ENCODE data around the gene CRIP3. TPM values are rescaled to one million over a fixed set of nuclear protein-coding genes. Genes with fewer than 3 reads are reported as not detected.
"Not testable (repeated sequence)": the region's sequence is repeated elsewhere in the genome, so short reads cannot be mapped to it uniquely, and the experiment has no call there.

CRIP3 gene
- total RNA-seq, 5 donors from 2014 or later (not counting 1 experiment from before 2014, with no cell fraction given), result 1.3 to 4.2 (median 2.8) TPM

GRCh38 chr6:43304882-43305281 lies 3.7 kb downstream of the CRIP3 start:
- no peak overlapping the region for H3K4me3 ChIP-seq (ENCODE audit: control insufficient read depth in 1 of 2, extremely low read depth in 1 of 2, low read length in 1 of 2)
- DNase-seq (no peak), ATAC-seq (replicated peaks in 1 of 4) (no peak)
- Mint-ChIP-seq H3K27ac (no peak overlapping the region), H3K27me3 (peaks cover 3 to 4% of the 10 kb centered on the region in 2 donors), H3K9me3 (no peaks in the 10 kb centered on the region), H3K4me1 (peaks cover 8 to 17% (median 13%) of the 10 kb centered on the region in 3 donors), H3K4me3 (no peak overlapping the region), H3K36me3 (no peaks in the 10 kb centered on the region)
- ChIA-PET POLR2A (no interaction called here), CTCF (interaction anchor here in 1 of 2 donors (0.8 kb wide), 1 partner anchor 93 kb away, joined by 3 read pairs; no protein-coding TSS in a partner anchor)
- WGBS (ENCODE audit: insufficient coverage), result 78% methylated on average over 2 of the region's 2 CpGs
- no peaks in the 10 kb centered on the region for H3K9me3 ChIP-seq
- peaks cover 0 to 33% of the 10 kb centered on the region in 2 experiments for H3K27me3 ChIP-seq (replicated peaks in 1 of 2; ENCODE audit: control insufficient read depth in 2 of 2, extremely low read depth in 1 of 2, insufficient read depth in 2 of 2, low read length in 1 of 2)
- H3K4me1 ChIP-seq (ENCODE audit: control insufficient read depth in 1 of 2, extremely low read depth in 1 of 2, insufficient read depth in 2 of 2, low read length in 2 of 2), result peaks cover 0 to 17% of the 10 kb centered on the region in 2 experiments
- no peak overlapping the region for H3K27ac ChIP-seq (ENCODE audit: low read length)
- no peaks in the 10 kb centered on the region for H3K36me3 ChIP-seq (ENCODE audit: control insufficient read depth in 2 of 2, extremely low read depth in 1 of 2, insufficient read depth in 1 of 2, low read length in 1 of 2)

- POLR2A ChIA-PET, result no interaction called here
- Mint-ChIP-seq H3K36me3 (no peaks in the 10 kb centered on the region), H3K4me1 (peaks cover 8 to 18% (median 13%) of the 10 kb centered on the region in 3 donors), H3K9me3 (no peaks in the 10 kb centered on the region), H3K4me3 (no peak overlapping the region), H3K27ac (no peak overlapping the region), H3K27me3 (peaks cover 3 to 5% of the 10 kb centered on the region in 2 donors)
- Histone ChIP-seq H3K9me3 (no peaks in the 10 kb centered on the region), H3K36me3 (ENCODE audit: control insufficient read depth in 2 of 2, extremely low read depth in 1 of 2, insufficient read depth in 1 of 2, low read length in 1 of 2) (no peaks in the 10 kb centered on the region), H3K4me3 (ENCODE audit: control insufficient read depth in 1 of 2, extremely low read depth in 1 of 2, low read length in 1 of 2) (no peak overlapping the region), H3K27me3 (replicated peaks in 1 of 2; ENCODE audit: control insufficient read depth in 2 of 2, extremely low read depth in 1 of 2, insufficient read depth in 2 of 2, low read length in 1 of 2) (peaks cover 0 to 36% of the 10 kb centered on the region in 2 experiments), H3K27ac (ENCODE audit: low read length) (no peak overlapping the region), H3K4me1 (ENCODE audit: control insufficient read depth in 1 of 2, extremely low read depth in 1 of 2, insufficient read depth in 2 of 2, low read length in 2 of 2) (peaks cover 0 to 15% of the 10 kb centered on the region in 2 experiments)
- DNase-seq (no peak), ATAC-seq (replicated peaks in 1 of 4) (no peak)
- CTCF ChIA-PET, result no interaction called here
- WGBS (ENCODE audit: insufficient coverage), result 100% methylated on average over 1 of the region's 3 CpGs
These were observed 4.3 kb downstream of the CRIP3 start for GRCh38 chr6:43304361-43304760.

- peaks cover 6 to 7% of the 10 kb centered on the region in 2 donors for H3K27me3 Mint-ChIP-seq
- no peaks in the 10 kb centered on the region for H3K9me3 Mint-ChIP-seq
- Histone ChIP-seq H3K36me3 (ENCODE audit: control insufficient read depth in 2 of 2, extremely low read depth in 1 of 2, insufficient read depth in 1 of 2, low read length in 1 of 2) (no peaks in the 10 kb centered on the region), H3K27ac (ENCODE audit: low read length) (no peak overlapping the region), H3K4me3 (ENCODE audit: control insufficient read depth in 1 of 2, extremely low read depth in 1 of 2, low read length in 1 of 2) (no peak overlapping the region), H3K27me3 (replicated peaks in 1 of 2; ENCODE audit: control insufficient read depth in 2 of 2, extremely low read depth in 1 of 2, insufficient read depth in 2 of 2, low read length in 1 of 2) (peaks cover 0 to 39% of the 10 kb centered on the region in 2 experiments), H3K4me1 (ENCODE audit: control insufficient read depth in 1 of 2, extremely low read depth in 1 of 2, insufficient read depth in 2 of 2, low read length in 2 of 2) (peaks cover 0 to 10% of the 10 kb centered on the region in 2 experiments), H3K9me3 (no peaks in the 10 kb centered on the region)
- H3K36me3 Mint-ChIP-seq, result no peaks in the 10 kb centered on the region
- H3K4me3 Mint-ChIP-seq, result no peak overlapping the region
- H3K27ac Mint-ChIP-seq, result no peak overlapping the region
- CTCF ChIA-PET, result no interaction called here
- DNase-seq (no peak), ATAC-seq (replicated peaks in 1 of 4) (no peak)
- POLR2A ChIA-PET, result no interaction called here
- WGBS (ENCODE audit: insufficient coverage), result 79% methylated on average over 7 of the region's 8 CpGs
- H3K4me1 Mint-ChIP-seq, result peaks cover 3 to 13% (median 8%) of the 10 kb centered on the region in 3 donors
These were observed 4.8 kb downstream of the CRIP3 start for GRCh38 chr6:43303751-43304331.

- H3K36me3 Mint-ChIP-seq; H3K4me3 ChIP-seq (ENCODE audit: control insufficient read depth in 1 of 2, extremely low read depth in 1 of 2, low read length in 1 of 2); ATAC-seq (replicated peaks in 1 of 4); CTCF ChIA-PET; H3K27ac ChIP-seq (ENCODE audit: low read length); H3K9me3 Mint-ChIP-seq; H3K36me3 ChIP-seq (ENCODE audit: control insufficient read depth in 2 of 2, extremely low read depth in 1 of 2, insufficient read depth in 1 of 2, low read length in 1 of 2); H3K9me3 ChIP-seq; H3K4me1 ChIP-seq (ENCODE audit: control insufficient read depth in 1 of 2, extremely low read depth in 1 of 2, insufficient read depth in 2 of 2, low read length in 2 of 2); H3K27ac Mint-ChIP-seq; H3K4me3 Mint-ChIP-seq; POLR2A ChIA-PET; DNase-seq; H3K27me3 Mint-ChIP-seq; H3K4me1 Mint-ChIP-seq: not testable (repeated sequence)
- H3K27me3 ChIP-seq (replicated peaks in 1 of 2; ENCODE audit: control insufficient read depth in 2 of 2, extremely low read depth in 1 of 2, insufficient read depth in 2 of 2, low read length in 1 of 2), result peaks cover 0 to 37% of the 10 kb centered on the region in 2 experiments
- WGBS (ENCODE audit: insufficient coverage), result 68% methylated on average over 8 of the region's 11 CpGs
These were observed 5.6 kb downstream of the CRIP3 start for GRCh38 chr6:43303006-43303405.

- Histone ChIP-seq H3K27ac (ENCODE audit: low read length) (no peak overlapping the region), H3K27me3 (replicated peaks in 1 of 2; ENCODE audit: control insufficient read depth in 2 of 2, extremely low read depth in 1 of 2, insufficient read depth in 2 of 2, low read length in 1 of 2) (peaks cover 0 to 40% of the 10 kb centered on the region in 2 experiments), H3K4me3 (ENCODE audit: control insufficient read depth in 1 of 2, extremely low read depth in 1 of 2, low read length in 1 of 2) (no peak overlapping the region), H3K4me1 (ENCODE audit: control insufficient read depth in 1 of 2, extremely low read depth in 1 of 2, insufficient read depth in 2 of 2, low read length in 2 of 2) (no peaks in the 10 kb centered on the region), H3K36me3 (ENCODE audit: control insufficient read depth in 2 of 2, extremely low read depth in 1 of 2, insufficient read depth in 1 of 2, low read length in 1 of 2) (no peaks in the 10 kb centered on the region), H3K9me3 (no peaks in the 10 kb centered on the region)
- Mint-ChIP-seq H3K36me3 (no peaks in the 10 kb centered on the region), H3K27ac (no peak overlapping the region), H3K4me1 (peaks cover 0 to 6% (median 0%) of the 10 kb centered on the region in 3 donors), H3K27me3 (peaks cover 8 to 10% of the 10 kb centered on the region in 2 donors), H3K9me3 (no peaks in the 10 kb centered on the region), H3K4me3 (no peak overlapping the region)
- DNase-seq (no peak), ATAC-seq (replicated peaks in 1 of 4) (no peak)
- CTCF ChIA-PET, result no interaction called here
- 92% methylated on average over 19 of the region's 19 CpGs for WGBS (ENCODE audit: insufficient coverage)
- POLR2A ChIA-PET, result interaction anchor here in 1 of 2 donors (0.5 kb wide), 1 partner anchor 73 kb away, joined by 3 read pairs; the partner anchor contains the start of gene DNPH1
These were observed 6.5 kb downstream of the CRIP3 start for GRCh38 chr6:43302126-43302525.

- Mint-ChIP-seq H3K9me3 (no peaks in the 10 kb centered on the region), H3K27me3 (peaks cover 8 to 11% of the 10 kb centered on the region in 2 donors), H3K4me1 (peaks cover 0 to 6% (median 0%) of the 10 kb centered on the region in 3 donors), H3K27ac (no peak overlapping the region), H3K36me3 (no peaks in the 10 kb centered on the region), H3K4me3 (no peak overlapping the region)
- no peak overlapping the region for H3K4me3 ChIP-seq (ENCODE audit: control insufficient read depth in 1 of 2, extremely low read depth in 1 of 2, low read length in 1 of 2)
- no peaks in the 10 kb centered on the region for H3K4me1 ChIP-seq (ENCODE audit: control insufficient read depth in 1 of 2, extremely low read depth in 1 of 2, insufficient read depth in 2 of 2, low read length in 2 of 2)
- 74% methylated on average over 5 of the region's 15 CpGs for WGBS (ENCODE audit: insufficient coverage)
- ATAC-seq (replicated peaks in 1 of 4) (no peak), DNase-seq (no peak)
- CTCF ChIA-PET, result no interaction called here
- peaks cover 0 to 43% of the 10 kb centered on the region in 2 experiments for H3K27me3 ChIP-seq (replicated peaks in 1 of 2; ENCODE audit: control insufficient read depth in 2 of 2, extremely low read depth in 1 of 2, insufficient read depth in 2 of 2, low read length in 1 of 2)
- H3K36me3 ChIP-seq (ENCODE audit: control insufficient read depth in 2 of 2, extremely low read depth in 1 of 2, insufficient read depth in 1 of 2, low read length in 1 of 2), result no peaks in the 10 kb centered on the region
- POLR2A ChIA-PET, result interaction anchor here in 1 of 2 donors (0.6 kb wide), 1 partner anchor 23 kb away, joined by 4 read pairs; no protein-coding TSS in a partner anchor
- H3K27ac ChIP-seq (ENCODE audit: low read length), result no peak overlapping the region
- H3K9me3 ChIP-seq, result no peaks in the 10 kb centered on the region
These were observed 7.3 kb downstream of the CRIP3 start for GRCh38 chr6:43301081-43301870.

Data from T-cell (primary cell).